ENCODE measurements around the gene IL17C. TPM values are rescaled to one million over a fixed set of nuclear protein-coding genes. Genes with fewer than 3 reads are reported as not detected.

Gene IL17C
- total RNA-seq, 1 experiment from 2014 or later, result not detected

DNA sequence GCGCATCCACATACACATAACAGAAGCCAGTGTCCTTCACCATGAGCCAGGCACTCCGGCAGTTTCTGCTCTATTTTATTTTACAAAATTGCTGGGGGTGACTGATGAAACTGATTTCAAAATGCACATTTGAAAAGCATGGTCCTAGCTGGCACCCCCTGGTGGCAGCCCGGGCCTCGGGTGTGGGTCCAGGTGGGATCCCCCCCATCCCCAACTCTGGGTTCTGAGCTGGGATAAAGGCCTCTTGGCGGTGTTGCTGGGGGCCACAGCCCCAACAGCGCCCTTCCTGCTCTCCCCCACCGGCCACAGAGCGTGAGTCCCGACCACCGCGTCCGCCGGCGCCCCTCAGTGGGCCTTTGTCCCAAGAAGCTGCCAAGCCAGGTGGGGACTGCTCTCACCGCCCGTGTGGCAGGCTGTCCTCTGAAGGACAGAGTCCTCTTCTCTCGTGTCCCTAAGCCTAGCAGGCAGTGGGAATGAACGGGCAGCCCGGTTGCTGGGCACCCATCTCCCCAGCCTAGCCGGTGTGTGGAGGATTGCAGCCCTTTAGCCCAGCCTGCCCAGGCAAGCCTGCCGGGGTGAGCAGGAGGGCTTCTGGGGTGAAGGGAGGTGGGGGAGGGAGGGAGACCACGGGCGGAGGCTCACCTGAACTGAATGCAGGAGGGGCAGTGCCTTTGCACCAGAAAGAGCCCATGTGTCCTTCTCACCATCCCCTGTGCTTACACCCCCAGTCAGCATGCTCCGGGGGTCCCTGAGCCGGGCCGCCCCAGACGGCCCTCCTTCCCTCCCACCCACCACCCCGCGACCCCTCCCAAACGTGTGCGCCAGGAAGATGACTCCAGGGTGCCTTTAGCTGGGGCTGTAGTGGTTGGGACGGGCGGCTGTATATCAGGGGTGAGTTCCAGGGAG, 47.0 kb downstream of the IL17C start:
- peak; percentile 33 for DNase-seq (ENCODE audit: low read depth)

DNA sequence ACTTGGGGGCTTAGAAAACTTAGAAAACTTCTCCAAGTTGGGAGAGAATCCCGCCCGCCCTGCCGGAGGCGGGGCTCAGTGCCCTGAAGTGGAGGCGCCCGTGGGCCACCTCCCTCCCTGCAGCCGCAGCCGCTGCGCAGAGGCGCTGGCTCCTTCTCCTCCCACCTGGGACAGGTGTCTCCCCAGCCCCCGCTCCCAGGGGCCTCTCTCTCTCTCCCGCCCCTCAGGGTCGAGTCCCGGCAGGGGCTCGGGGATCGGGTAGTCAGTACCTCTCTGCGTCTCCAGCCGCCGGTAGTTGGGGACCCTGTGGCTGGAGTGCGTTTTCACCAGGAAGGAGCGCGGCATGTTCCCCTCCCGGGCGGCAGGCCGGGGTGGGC, 47.7 kb downstream of the IL17C start:
- no peak for DNase-seq (ENCODE audit: low read depth)

DNA sequence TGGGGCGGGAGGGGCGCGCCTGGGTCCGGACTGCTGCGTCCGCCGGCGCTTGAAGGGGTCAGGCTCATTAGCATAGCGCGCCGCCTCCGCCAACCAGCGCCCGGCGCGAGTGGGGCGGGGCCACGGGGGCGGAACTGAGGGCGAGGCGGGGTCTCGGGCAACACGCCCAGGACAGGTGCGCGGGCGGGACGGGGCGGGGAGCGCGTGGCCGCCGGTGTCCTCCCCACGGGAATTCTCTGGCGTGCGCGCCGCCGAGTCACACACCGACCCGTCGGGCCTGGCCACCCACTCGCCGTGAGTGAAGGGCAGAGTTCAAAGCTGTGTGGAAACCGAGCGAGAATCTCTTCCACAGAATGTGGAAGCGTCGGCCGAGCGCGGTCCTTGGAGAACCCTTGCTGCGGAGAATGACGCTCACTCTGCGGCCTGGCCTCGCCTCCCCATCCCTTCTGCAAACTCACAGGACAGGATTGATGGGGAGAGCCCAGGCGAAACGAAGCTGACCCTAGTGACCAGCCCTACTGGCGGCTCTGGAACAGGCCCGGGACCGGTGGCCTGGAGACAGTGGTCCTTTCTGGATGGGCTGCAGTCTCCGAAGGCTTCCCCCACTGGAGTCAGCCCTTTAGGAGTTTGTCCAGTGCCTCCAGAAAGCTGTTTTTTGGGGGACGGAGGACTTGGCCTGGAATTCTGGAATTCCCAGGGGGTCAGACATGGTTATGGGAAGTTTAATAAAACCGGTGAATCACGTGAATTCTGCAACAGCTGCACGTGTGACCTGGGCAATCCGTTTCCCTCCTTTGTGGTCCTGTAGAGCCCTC, 48.3 kb downstream of the IL17C start, which contains the start of gene SNAI3:
SNAI3 (minus strand) TSS at position 69 of the 815 bp plus-strand sequence. CDS start 101 bp downstream, outside the sequence.
- DNase-seq (ENCODE audit: low read depth), result peak; percentile 44

DNA sequence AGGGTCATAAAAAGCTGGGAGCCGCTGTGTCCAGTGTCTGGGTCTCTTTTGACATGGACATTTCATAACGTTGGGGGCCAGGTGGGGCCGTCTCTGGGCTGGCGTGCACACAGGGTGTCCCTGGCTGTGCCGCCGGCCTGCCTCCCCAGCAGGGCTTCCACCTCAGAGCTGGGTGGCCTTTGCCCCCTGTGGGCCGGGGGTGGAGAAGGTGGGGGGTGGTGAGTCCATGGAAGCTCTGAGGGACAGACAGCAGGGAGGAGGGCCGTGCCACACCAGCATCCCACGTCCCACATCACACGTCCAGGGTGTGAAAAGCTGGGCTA, 48.8 kb downstream of the IL17C start:
- no peak for DNase-seq (ENCODE audit: low read depth)

DNA sequence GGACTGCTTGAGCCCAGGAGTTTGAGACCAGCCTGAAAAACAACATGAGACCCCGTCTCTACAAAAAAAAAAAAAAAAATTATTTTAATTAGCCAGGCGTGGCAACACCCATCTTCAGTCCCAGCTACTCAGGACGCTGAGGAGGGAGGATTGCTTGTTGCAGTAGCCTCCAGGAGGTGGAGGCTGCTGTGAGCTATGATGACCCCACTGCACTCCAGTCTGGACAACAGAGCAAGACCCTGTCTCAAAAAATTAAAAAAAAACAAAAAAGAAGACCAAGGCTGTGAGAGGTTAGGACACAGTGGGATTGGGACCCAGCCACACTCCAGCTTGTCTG, 49.3 kb downstream of the IL17C start:
- no peak for DNase-seq (ENCODE audit: low read depth)

DNA sequence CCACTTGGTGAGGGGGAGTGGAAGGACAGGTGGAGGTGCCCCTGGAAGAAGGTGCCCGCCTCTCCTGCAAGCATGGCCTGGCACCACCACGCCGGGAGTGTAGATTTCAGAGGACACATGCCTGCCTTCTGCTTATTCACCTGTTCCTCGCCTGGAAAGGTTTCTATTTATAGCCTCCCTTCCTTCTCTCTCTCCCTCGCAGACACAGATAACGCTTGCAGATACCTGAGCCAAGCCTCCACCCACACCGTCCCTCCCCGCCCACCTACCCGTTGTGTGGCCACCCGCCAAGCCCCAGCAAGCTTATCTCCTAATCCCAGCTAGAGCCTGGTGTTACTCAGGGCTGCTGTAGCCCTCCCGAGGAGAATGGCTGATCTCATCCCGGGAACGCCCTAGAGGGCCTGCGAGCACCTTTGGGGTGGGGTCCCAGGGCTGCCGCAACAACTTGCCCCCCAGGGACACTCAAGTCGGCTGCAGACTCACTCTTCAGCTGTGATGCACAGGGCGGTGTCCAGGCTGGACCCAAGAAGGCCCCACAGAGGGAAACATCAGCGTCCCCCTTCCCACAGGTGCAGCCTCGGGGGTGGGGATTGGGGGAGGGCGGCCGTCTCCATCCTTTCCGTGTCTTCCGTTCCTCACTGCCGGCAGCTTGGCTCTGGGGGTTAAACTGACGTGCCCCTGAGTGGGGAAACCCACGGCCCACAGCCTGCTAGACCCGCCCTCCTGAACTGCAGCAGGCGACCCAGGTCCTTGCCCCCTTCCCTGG, 49.8 kb downstream of the IL17C start:
- DNase-seq (ENCODE audit: low read depth), result no peak

Other genes with a start within 250 kb of the IL17C start
- gene ZFPM1, start 185.3 kb upstream of the IL17C start, total RNA-seq (2014; rRNA removed; shearing (Covaris generic)), result 0.10 and 1.9 TPM in 2 replicates
- gene ZC3H18, start 68.2 kb upstream of the IL17C start, total RNA-seq (2014; rRNA removed; shearing (Covaris generic)), result 13.3 and 20.4 TPM in 2 replicates
- gene CYBA, start 12.5 kb downstream of the IL17C start, total RNA-seq (2014; rRNA removed; shearing (Covaris generic)), result not detected in 2 replicates
- 39.9 and 42.4 TPM in 2 replicates for gene MVD, start 24.5 kb downstream of the IL17C start, total RNA-seq (2014; rRNA removed; shearing (Covaris generic))
- gene SNAI3, start 47.9 kb downstream of the IL17C start, total RNA-seq (2014; rRNA removed; shearing (Covaris generic)), result not detected in 2 replicates
- gene RNF166, start 67.8 kb downstream of the IL17C start, total RNA-seq (2014; rRNA removed; shearing (Covaris generic)), result 18.2 and 26.5 TPM in 2 replicates
- gene CTU2, start 67.9 kb downstream of the IL17C start, total RNA-seq (2014; rRNA removed; shearing (Covaris generic)), result 11.1 and 16.2 TPM in 2 replicates
- gene PIEZO1, start 146.6 kb downstream of the IL17C start, total RNA-seq (2014; rRNA removed; shearing (Covaris generic)), result 49.1 and 89.6 TPM in 2 replicates
- gene CDT1, start 165.2 kb downstream of the IL17C start, total RNA-seq (2014; rRNA removed; shearing (Covaris generic)), result 12.8 and 44.4 TPM in 2 replicates
- gene APRT, start 173.4 kb downstream of the IL17C start, total RNA-seq (2014; rRNA removed; shearing (Covaris generic)), result 136 and 151 TPM in 2 replicates
- gene GALNS, start 218.4 kb downstream of the IL17C start, total RNA-seq (2014; rRNA removed; shearing (Covaris generic)), result 28.9 and 34.1 TPM in 2 replicates
- 36.8 and 48.4 TPM in 2 replicates for gene TRAPPC2L, start 218.6 kb downstream of the IL17C start, total RNA-seq (2014; rRNA removed; shearing (Covaris generic))
- not detected in 2 replicates for gene PABPN1L, start 228.1 kb downstream of the IL17C start, total RNA-seq (2014; rRNA removed; shearing (Covaris generic))

All from M059J (cell line).